AG04449 (cell line): ENCODE results near the gene SYNCRIP.
A peak's percentile ranks its signal among the peaks of the same experiment; 100 is the strongest.

Experiments
- CTCF ChIA-PET: fragments of 350-600 bp; formaldehyde crosslinking; extraction: SDS; loops from one replicate; lab custom pipeline; 2021; ENCODE audit warnings: antibody characterized with exemption; lab: Yijun Ruan, JAX
- POLR2A ChIA-PET: fragments of 400-600, 350-600 bp; formaldehyde crosslinking; extraction: SDS; loops from one replicate; lab custom pipeline; 2020; ENCODE audit warnings: antibody characterized with exemption, inconsistent platforms; lab: Yijun Ruan, JAX
- DNase-seq: peaks from one replicate; pipeline ENCODE4 v3.0.0-alpha.2; 2010; ENCODE audit warnings: low read depth, low spot score
- H3K4me3 ChIP-seq: 2 replicates; pipeline ENCODE4 v1.5.1; 2011; ENCODE audit warnings: low read depth, mild to moderate bottlenecking, control low read depth, low read length
- CTCF ChIP-seq: IDR thresholded peaks from one replicate; pipeline ENCODE4 v1.5.1; 2011; ENCODE audit warnings: mild to moderate bottlenecking, moderate library complexity, low read length, control low read depth, inconsistent platforms; ENCODE audit not compliant: insufficient read depth; ENCODE audit errors: missing control alignments

SYNCRIP gene

GRCh38 chr6:85680388-85680787 lies 37.7 kb upstream of the SYNCRIP start:
- no peak for TF ChIP-seq CTCF
- no peak for DNase-seq
- peak overlapping the region; percentile 71 for H3K4me3 ChIP-seq
- CTCF ChIA-PET, result no interaction called here
- POLR2A ChIA-PET, result no interaction called here

GRCh38 chr6:85679445-85680123 lies 36.9 kb upstream of the SYNCRIP start:
- no peak for DNase-seq
- TF ChIP-seq CTCF, result no peak
- peak overlapping the region; percentile 71 for H3K4me3 ChIP-seq
- POLR2A ChIA-PET, result interaction anchor here (0.5 to 5.8 kb wide), 26 partner anchors 9 to 319 kb away, joined by 3 to 337 read pairs (median 4); partner anchors contain the start of genes NT5E, SNX14 and SYNCRIP
- CTCF ChIA-PET, result interaction anchor here (0.7 to 1.4 kb wide), 2 partner anchors 9 to 324 kb away, joined by 3 read pairs; no protein-coding TSS in a partner anchor

- ChIA-PET CTCF (interaction anchor here (0.7 to 1.5 kb wide), 8 partner anchors 8 to 323 kb away, joined by 3 to 4 read pairs (median 3); no protein-coding TSS in a partner anchor), POLR2A (interaction anchor here (0.5 to 5.8 kb wide), 40 partner anchors 9 to 904 kb away, joined by 3 to 337 read pairs (median 4); partner anchors contain the start of genes NT5E, SNX14 and SYNCRIP)
- TF ChIP-seq CTCF, result peak; percentile 0
- peak; percentile 92 for DNase-seq
- peak overlapping the region; percentile 81 for H3K4me3 ChIP-seq
Observed at GRCh38 chr6:85678602-85679444, 36.1 kb upstream of the SYNCRIP start.

GRCh38 chr6:85678026-85678601 lies 35.4 kb upstream of the SYNCRIP start:
- no peak for TF ChIP-seq CTCF
- no peak for DNase-seq
- peak overlapping the region; percentile 81 for H3K4me3 ChIP-seq
- CTCF ChIA-PET, result interaction anchor here (0.7 to 1.5 kb wide), 8 partner anchors 8 to 323 kb away, joined by 3 to 4 read pairs (median 3); no protein-coding TSS in a partner anchor
- POLR2A ChIA-PET, result interaction anchor here (0.5 to 5.8 kb wide), 36 partner anchors 8 to 903 kb away, joined by 3 to 337 read pairs (median 4); partner anchors contain the start of genes NT5E, SNX14 and SYNCRIP

GRCh38 chr6:85677234-85677956 lies 34.7 kb upstream of the SYNCRIP start:
- no peak for DNase-seq
- ChIA-PET CTCF (interaction anchor here (0.7 to 1.5 kb wide), 5 partner anchors 19 to 195 kb away, joined by 3 to 4 read pairs (median 4); no protein-coding TSS in a partner anchor), POLR2A (interaction anchor here (0.6 to 5.8 kb wide), 16 partner anchors 7 to 903 kb away, joined by 3 to 337 read pairs (median 8); partner anchors contain the start of genes NT5E, SNX14 and SYNCRIP)
- H3K4me3 ChIP-seq, result peak overlapping the region; percentile 81
- no peak for TF ChIP-seq CTCF
